ENCODE data around the gene PRELP.

DNA sequence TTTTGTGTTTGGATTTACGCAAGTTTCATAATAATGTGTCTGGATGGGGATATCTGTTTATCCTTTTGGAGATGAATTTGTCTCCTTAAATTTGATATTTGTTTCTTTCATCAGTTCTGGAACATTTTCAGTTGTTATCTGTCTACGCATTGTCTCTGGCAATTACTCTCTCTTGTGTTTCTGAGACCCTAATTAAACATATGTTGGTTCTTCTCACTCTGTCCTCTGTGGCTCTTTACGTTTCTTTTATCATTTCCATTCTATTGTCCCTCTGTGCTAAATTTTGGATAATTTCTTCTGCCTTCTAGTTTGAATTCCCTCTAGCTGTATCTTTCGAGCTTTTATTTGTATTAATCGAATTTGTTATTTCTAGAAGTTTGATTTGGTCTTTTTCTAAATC lies 17.5 kb upstream of the PRELP start:
- TF ChIP-seq, protein P1, sequence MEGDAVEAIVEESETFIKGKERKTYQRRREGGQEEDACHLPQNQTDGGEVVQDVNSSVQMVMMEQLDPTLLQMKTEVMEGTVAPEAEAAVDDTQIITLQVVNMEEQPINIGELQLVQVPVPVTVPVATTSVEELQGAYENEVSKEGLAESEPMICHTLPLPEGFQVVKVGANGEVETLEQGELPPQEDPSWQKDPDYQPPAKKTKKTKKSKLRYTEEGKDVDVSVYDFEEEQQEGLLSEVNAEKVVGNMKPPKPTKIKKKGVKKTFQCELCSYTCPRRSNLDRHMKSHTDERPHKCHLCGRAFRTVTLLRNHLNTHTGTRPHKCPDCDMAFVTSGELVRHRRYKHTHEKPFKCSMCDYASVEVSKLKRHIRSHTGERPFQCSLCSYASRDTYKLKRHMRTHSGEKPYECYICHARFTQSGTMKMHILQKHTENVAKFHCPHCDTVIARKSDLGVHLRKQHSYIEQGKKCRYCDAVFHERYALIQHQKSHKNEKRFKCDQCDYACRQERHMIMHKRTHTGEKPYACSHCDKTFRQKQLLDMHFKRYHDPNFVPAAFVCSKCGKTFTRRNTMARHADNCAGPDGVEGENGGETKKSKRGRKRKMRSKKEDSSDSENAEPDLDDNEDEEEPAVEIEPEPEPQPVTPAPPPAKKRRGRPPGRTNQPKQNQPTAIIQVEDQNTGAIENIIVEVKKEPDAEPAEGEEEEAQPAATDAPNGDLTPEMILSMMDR (IDR thresholded peaks at IDR 0.05), result no peak
- TF ChIP-seq POLR2A (IDR thresholded peaks at IDR 0.05) (no peak), POLR2AphosphoS5 (IDR thresholded peaks at IDR 0.05) (no peak)

All from breast epithelium (tissue), 3 donors.